HG02852 (cell line): ENCODE measurements around the gene MVB12B.

Experiments used
- ATAC-seq: cut with Tn5 transposase; IDR thresholded peaks from one replicate; pipeline ENCODE4 v1.9.1; 2021; ENCODE audit warnings: mild to moderate bottlenecking, moderate library complexity; ENCODE audit not compliant: unreplicated experiment

MVB12B gene

DNA sequence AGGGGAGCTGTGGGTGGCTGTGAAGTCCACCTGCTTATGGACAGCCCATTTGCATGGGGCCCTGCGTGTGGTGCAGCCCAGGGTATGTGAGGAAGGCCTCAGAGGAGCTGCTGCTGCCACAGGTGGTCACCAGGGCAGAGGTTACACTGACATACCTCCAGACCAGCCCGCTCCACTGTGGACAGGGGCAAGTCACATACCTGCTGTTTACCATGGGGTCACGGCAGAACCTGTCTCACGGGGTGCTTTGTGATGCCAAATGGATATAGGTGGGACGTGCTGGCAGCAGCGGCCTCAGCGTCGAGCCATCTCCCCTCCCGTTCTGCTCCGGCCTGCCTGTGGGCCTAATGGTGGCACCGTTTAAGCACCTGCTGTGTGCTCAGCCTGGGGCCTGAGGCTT, 159.6 kb downstream of the MVB12B start:
- no peak for ATAC-seq

DNA sequence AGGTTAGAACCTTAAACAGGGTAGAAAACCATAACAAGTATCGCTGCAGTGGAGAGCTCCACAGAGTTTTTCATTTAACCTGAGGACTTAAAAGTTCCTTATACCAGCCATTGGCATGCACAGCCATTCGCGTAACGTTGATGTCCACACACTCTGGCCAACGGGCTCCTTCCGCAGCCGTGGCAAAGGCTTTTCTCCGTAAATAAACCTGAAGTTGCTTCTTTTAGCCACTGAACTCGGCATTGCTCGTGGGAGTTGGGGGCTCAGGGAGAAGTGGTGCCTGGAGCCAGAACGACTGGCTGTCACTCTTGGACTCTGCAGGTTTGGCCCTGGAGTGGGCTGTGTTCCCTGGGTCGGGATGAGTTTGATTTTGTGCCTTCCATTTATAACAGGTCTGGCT, 161.2 kb downstream of the MVB12B start:
- no peak for ATAC-seq

DNA sequence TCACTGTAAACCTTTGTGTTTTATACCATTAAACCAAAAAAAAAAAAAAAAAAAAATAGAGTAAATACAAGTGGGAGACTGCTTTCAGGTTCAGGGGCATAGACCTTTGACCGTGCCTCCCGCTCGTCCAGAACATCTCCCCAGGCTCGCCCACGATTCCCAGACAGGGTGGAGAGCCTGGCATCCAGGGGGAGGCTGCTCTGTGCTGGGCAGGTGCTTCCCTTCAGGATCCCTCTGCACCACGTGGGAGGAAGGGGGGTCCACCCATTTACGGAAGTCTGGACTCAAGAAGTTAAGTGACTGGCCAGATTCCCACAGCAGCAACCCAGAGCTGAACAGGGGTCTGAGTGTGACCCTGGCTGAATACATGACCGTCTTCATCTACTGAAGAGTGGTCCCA, 161.7 kb downstream of the MVB12B start:
- no peak for ATAC-seq

DNA sequence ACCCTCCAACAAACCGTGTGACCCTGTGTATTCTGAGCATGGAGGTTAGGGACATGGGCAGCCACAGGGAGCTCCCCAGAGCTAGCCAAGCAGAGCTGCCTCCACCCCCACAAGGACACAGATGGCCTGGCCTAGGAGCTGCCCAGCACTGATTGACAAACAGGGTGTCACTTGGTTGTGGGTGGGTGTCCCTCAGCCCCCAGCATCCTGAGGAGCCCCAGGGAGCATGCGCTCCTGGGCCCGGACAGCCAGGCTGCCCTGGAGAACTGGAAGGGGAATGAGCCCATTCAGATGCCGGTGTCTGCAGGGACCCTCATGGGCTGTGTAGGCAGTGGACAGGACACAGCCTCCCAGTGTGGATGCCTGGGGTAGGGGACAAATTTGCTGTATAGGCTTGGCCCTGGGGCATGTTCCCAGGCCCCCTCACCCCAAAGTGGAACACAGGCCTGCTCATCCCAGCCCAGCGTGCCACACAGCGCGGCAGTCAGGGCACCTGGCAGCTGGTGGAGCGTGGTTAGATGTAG, 162.3 kb downstream of the MVB12B start:
- ATAC-seq = no peak

DNA sequence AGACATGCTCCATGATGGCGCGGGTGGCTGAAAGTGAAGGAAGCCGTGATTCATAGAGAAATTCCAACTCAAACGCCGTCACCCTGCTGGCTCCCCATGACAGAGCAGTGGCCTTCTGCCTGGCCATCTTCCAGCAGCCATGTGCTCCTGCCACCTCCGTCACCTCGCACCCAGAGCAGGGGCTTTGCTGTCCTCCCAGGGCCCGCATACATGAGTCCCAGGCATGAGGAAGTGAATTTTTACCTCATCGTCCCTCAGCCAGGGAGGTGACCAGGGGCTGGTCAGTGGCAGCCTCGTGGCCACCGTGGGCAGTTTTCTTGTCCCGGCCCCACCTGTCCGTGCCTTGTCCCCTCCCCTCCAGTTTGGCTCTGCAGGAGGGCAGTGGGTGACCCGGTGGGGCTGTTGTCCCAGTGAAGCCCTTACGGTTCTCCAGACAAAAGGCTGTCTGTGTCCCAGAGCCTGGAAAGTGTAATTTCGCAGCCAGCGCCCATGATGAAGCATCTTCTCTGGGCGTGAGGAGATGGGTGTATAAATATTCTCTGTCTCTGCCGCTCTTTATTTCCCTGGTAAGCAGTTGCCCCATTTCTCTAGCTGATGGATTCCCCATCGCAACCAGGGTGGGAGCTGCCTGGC, 163.1 kb downstream of the MVB12B start:
- ATAC-seq = no peak

DNA sequence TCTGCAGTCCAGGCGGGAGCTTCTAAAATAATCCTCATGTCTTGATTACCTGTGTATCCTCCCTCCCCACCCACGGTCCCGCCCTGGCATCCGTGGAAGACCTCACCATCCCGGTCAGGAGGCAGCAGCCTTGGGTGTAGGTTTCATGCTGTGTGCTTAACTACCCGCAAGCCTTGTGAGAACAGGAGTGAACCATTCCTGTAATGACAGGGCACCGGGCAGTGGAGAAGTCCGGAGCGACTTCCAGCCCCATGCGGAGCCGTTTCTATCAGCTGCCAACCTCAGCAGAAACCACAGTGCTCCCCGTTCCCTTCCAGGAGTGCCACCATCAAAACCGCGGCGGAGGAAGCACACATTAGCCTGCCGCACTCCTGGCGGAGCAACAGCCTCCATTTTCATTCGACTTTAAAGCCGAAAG, 163.6 kb downstream of the MVB12B start:
- ATAC-seq = no peak

DNA sequence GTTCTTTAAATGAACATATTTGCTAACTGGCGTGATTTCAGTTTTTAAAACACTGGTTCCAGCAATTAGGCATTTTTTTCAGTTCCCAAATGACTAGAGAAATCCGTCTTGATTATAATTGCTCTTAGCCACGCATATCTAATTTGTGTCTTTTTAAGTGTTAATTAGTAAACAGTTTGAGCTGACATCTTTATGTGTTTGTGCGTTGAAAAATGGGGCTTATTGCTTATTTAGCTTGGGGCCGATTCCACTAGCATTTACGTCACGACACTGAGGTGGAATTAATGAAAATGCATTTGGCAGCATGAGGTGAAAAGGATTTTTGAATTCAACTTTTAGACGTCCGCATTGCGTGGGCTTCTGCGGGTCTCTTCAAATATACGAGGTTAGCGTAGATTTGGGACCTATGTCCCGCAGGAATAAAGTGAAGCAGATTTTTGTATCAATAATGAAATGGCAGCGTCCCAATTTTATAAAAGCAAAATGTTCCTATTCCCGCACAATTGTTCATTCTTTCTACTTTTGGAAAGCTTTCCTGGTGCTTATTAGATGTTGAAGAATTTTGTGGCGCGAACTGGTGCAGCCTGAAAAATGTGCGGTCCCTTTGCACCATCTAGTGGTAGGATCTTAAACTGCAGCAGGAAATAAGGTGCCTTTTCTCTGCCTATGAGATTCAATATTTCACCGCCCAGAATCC, 164.4 kb downstream of the MVB12B start:
- no peak for ATAC-seq

DNA sequence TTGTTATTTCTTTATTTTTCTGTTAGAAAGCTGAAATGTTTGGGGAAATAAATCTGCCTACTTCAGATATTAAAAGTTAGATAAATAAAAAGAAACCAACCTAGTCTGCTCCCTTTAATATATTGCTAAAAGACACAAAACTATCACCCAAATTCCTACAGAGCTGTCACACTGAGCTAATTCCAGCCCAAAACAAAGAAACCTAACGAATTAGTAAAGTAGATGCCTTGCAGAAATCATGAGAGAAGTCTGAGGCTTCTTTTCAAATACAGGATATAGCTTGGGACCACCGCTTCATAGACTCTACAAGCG, 164.9 kb downstream of the MVB12B start:
- ATAC-seq = no peak

DNA sequence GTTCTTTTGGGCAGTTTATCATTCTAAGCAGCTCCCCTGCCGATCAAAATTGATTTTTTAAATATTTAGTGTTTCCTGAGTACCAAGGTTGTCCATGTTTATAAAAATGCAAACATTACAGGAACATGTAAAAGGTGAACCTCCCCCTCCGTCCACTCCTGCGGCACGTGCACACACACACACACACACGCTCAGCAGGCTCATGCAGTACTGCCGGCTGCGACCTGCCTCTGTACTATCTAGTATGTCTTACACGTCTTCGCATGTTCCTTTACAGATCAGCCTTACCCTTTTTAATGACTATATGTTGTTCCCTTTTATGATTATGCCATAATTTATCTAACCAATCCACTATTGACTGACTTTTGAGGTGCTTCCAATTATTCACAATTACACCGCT, 165.3 kb downstream of the MVB12B start:
- no peak for ATAC-seq

DNA sequence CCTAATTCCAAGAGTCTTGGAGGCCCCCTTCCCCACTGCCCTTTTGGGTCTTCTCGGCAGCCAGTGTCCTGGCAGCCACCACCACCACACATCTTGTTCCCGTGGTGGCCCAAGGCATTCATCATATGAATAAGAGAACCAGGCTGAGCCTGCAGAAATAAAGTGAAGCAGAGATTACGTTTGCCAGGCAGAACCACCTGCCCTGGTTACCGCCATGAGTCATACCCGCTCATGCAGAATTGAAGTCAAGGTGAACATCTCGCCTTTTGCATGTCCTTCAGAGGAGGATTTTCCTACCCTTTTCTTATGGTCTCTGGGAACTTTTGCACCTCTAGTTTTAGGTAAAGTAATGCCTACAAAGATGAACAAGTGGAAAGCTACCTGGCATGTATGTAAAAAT, 167.6 kb downstream of the MVB12B start:
- no peak for ATAC-seq

DNA sequence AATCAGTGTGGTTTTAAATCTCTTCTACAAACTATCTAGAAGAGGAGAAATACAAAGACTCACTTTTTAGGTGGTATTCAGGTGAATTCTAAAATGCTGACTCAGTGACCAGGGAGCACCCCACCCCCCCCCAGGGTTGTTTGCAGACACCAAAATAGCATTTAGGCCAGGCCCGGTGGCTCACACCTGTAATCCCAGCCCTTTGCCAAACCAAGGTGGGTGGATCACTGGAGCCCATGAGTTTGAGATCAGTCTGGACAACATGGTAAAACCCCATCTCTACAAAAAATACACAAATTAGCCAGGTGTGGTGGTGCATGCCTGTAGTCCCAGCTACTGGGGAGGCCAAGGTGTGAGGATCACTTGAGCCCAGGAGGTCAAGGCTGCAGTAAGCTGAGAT, 168.1 kb downstream of the MVB12B start:
- no peak for ATAC-seq

DNA sequence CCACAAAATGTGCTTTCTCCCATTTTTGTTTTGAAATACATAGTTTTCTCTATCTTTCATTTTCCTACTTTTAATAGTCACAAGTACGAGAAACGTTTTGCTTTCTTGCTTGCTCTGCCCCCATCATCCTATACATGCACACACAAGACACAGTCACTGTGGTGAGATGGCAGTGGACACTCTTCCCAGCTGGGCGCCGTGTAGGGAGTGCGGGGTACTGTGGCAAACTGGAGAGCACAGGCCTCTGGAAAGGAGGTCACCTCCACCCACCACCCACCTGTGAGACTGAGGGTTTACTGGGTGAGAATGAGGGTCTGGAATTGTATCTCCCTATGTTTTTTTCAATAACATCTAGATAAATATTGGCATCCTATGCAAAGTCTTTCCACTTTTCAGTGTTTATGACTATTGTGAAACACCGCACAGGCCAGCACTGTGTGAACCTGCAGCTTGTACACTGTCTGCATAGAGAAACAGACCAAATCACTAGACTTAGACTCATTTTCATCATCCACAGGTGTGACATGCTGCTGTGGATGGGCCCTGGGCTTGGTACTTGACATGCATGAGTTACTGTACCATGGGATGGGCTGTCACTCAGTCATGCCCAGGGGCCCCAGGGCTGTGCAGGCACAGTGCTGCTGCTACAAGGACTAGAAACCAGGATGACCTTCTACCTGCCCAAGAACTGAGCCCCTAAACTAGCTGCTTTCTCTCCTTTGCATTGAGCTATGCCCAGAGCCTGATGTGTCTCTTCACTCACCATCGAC, 169.0 kb downstream of the MVB12B start:
- ATAC-seq = no peak

DNA sequence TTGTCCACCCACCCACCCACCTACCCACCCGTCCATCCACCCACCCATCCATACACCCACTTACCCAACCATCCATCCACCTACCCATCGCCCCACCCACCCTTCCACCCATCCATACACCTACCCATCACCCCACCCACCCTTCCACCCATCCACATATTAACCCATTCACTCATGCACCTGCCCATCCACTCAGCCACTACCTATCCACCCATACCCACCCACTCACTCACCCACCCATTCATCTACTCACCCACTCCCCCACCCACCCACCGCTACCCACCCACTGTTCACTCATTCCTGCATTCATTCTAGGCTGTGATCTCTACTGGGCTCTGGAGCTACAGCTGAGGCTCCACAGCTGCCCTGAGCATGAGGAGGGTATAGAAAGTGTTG, 169.6 kb downstream of the MVB12B start:
- no peak for ATAC-seq

DNA sequence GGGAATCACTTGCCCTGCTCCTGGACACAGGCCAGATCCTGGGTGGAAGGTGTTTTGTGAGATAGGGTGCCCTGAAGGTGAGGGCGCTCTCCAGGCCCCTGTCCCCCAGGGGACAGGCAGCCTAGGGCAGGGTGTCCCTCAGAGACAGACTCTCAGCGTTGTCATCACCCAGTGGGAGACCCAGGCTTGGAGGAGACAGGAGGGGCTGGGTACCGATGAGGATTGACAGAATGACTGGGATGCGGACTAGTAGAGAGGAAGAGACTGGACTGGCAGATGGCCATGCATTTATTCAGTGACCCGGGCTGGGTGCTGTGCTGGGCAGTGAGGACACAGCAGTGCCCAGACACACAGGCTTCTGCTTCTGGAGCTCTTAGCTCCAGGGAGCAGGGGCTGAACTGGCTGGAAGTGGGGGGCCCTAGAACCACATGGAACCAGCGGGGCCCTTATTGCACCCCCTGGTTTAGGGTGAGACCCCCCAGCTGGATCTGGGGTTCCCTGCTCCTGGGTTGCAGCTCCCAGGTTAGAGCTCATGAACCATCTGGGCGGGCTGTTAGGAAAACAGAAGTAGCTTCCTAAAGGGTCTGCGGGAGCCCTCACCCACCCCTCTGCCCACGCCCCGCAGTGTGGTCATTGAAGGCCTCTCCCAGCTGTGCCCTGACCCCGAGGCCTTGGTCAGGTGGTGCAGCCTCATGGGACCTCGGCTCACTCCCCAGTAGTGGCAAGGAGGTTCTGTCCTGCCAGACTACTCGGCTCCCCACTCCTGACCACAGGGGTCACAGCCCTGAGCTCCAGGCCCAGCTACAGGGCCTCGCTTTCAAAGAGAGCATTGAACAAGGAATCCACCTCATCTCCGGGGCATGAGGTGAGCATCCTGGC, 170.4 kb downstream of the MVB12B start:
- ATAC-seq = no peak

DNA sequence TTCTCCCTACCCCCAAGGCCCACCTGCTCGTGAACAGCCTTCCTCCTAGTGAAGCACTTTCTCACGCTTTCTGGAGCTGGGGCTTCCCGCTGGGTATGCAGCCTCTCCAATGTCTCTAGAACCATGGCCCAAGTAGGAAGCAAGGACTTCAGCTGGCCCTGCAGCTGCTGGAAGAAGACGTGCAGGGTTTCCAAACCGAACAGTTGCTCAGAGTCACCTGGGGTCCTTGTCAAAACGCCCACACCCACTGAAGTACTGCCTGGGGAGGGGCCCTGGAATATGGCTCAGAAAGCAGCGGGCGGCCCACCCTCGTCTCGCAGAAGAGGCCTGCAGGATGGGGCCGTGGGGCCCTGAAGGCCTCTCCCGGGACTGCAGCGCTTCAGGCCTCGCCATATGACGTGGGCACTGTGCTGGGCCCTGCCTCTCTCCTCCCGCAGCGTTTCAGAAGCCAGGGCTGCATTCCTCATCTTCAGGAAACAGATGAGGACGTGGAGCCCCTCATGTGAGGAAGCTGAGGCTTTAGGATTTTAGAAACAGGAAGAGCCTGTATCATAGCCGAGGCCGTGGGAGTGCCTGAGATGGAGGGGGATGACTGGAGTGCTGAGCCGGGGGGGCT, 171.1 kb downstream of the MVB12B start:
- ATAC-seq = no peak

DNA sequence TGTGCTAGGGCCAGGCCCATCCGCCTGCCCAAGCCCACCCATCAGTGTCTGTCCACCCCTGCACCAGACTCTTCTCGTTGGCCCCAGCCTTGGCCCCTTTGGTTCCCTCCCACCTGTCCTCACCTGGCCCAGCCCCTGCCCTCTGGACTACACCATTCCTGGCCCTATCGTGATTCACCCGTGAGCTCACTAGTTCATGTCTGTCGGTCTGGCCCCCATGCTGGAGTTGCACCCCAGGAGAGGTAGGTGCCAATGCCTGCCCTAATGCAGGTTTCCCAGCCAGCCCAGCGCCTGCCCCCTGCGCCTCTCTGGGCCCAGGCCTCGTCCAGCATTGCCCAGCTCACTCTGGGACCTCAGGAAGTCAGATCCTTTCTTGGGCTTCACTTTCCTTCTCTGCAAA, 171.7 kb downstream of the MVB12B start:
- no peak for ATAC-seq

DNA sequence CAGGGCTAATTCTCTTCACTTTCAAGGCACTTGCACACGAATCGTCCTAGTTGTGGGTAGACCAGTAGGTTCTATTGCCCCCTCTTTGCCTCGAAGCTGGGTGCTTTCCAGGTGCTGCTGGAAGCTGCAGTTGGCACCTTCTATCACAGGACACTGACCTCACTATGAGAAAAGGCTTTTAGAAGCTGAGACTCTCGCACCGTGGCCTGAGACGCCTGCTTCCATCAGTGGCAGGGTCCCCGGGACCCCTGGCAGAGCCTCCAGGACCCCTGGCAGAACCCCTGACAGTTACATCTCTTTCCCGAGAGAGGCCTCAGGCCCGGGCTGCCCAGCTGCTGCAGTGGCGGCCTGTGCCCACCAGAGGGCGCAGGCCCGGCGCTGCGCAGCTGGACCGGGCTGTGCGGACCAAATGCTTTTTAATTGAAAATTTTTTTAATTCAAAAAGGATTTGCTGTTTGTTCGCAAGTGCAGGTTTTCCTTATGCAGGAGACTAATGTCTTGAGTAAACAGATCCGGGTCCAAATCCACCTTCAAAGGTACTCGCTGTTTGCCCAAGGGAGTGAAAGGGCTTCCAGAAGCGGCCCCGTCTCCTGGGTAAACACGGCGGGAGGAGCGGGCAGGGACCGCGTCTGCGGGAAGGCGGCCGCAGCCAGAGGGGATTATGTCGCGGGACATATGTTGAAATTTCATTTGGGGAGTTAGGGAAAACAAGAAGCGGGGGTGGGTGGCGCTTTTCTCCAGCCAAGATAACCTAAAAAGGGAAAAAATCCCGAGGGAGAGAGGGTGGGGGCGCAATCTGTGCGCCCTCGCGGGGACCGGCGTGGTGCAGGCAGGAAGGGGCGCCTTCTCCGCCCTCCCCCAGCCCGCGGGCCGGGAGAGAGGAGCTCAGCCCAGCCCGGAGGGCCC, 172.6 kb downstream of the MVB12B start:
- ATAC-seq = no peak

DNA sequence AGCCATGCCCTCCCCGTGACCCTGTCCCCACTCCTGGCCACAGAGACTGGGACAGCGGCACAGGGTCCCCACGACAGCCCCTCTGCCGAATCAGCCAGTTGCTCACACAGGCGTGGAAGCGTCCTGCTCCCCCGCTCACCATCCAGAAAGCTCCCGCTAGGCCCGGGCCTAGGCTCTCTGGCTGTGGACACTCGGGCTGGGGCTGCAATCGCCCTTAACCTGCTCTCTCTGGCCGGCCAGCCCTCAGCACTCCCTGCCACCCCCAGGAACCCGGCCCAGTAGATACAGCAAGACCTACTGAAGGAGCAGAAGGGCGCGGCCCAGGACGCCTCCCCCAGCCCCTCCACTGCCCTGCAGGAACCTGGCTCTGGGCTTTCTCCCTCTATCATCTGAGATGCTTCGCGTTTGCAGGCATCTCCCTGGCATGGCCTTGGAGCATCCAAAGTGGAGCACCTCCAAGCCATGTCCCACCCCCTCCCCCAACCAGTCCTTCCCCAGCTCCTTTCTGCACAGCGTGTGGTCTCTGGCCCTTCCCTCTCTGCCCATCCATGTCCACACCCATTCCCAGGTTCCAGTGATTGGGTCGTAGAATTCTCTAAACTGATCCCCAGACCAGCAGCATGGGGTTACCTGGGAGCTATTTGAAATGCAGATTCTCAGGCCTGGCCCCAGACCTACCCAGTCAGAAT, 173.4 kb downstream of the MVB12B start:
- ATAC-seq = no peak
